Astrocyte (in vitro differentiated cells and primary cell): ENCODE results near the gene ZNF14. TPM values are rescaled to one million over a fixed set of nuclear protein-coding genes. Genes with fewer than 3 reads are reported as not detected.
"Not testable (repeated sequence)": the region's sequence is repeated elsewhere in the genome, so short reads cannot be mapped to it uniquely, and the experiment has no call there.

Experiments
- DNase-seq: peaks from one replicate; pipeline ENCODE4 v3.0.0-alpha.2; 2010; ENCODE audit warnings: low read depth
- FAIRE-seq: peaks from 2 replicates; lab custom pipeline; 2011; peaks lifted over from hg19 to GRCh38; lab: Jason Lieb, UNC
- H2AFZ ChIP-seq: 2 replicates; pipeline ENCODE4 v1.6.0; 2012; ENCODE audit warnings: low read depth, low read length, inconsistent platforms
- H3K27ac ChIP-seq: 2 replicates; pipeline ENCODE4 v1.5.1; 2011; ENCODE audit warnings: low read depth, low read length, inconsistent platforms
- H3K27me3 ChIP-seq: 2 replicates; pipeline ENCODE4 v1.6.0; 2011; ENCODE audit warnings: low read length, inconsistent platforms; ENCODE audit not compliant: insufficient read depth
- H3K36me3 ChIP-seq: 2 replicates; pipeline ENCODE4 v1.5.1; 2011; ENCODE audit warnings: low read length, inconsistent platforms; ENCODE audit not compliant: insufficient read depth
- H3K4me1 ChIP-seq: 2 replicates; pipeline ENCODE4 v1.5.1; 2011; ENCODE audit warnings: low read length, inconsistent platforms; ENCODE audit not compliant: insufficient read depth
- H3K4me2 ChIP-seq: 2 replicates; pipeline ENCODE4 v1.6.0; 2012; ENCODE audit warnings: low read length, inconsistent platforms
- H3K4me3 ChIP-seq: 2 replicates; pipeline ENCODE4 v1.5.1; 2011; ENCODE audit warnings: low read depth, mild to moderate bottlenecking, low read length, inconsistent platforms; ENCODE audit not compliant: insufficient read depth
- H3K79me2 ChIP-seq: 2 replicates; pipeline ENCODE4 v1.6.0; 2012; ENCODE audit warnings: mild to moderate bottlenecking, low read length, inconsistent platforms; ENCODE audit not compliant: insufficient read depth
- H3K9ac ChIP-seq: 2 replicates; pipeline ENCODE4 v1.6.0; 2012; ENCODE audit warnings: mild to moderate bottlenecking, low read length, inconsistent platforms
- H3K9me3 ChIP-seq: 2 replicates; pipeline ENCODE4 v1.5.1; 2012; ENCODE audit warnings: low read depth, mild to moderate bottlenecking, low read length, inconsistent platforms; ENCODE audit not compliant: insufficient read depth
- H4K20me1 ChIP-seq: 2 replicates; pipeline ENCODE4 v1.6.0; 2012; ENCODE audit warnings: low read length, inconsistent platforms; ENCODE audit not compliant: insufficient read depth
- H3K27ac Mint-ChIP-seq: one replicate; pipeline ENCODE4 v1.8.0; 2021; ENCODE audit warnings: mild to moderate bottlenecking, mixed read lengths; ENCODE audit not compliant: unreplicated experiment
- H3K27me3 Mint-ChIP-seq: one replicate; pipeline ENCODE4 v1.8.0; 2021; ENCODE audit warnings: low read depth, mixed read lengths; ENCODE audit not compliant: unreplicated experiment
- H3K36me3 Mint-ChIP-seq: one replicate; pipeline ENCODE4 v1.8.0; 2021; ENCODE audit warnings: low read depth, mixed read lengths; ENCODE audit not compliant: unreplicated experiment
- H3K4me1 Mint-ChIP-seq: one replicate; pipeline ENCODE4 v1.8.0; 2021; ENCODE audit warnings: low read depth, mixed read lengths; ENCODE audit not compliant: unreplicated experiment
- H3K4me3 Mint-ChIP-seq: one replicate; pipeline ENCODE4 v1.8.0; 2021; ENCODE audit warnings: mild to moderate bottlenecking, moderate library complexity, mixed read lengths; ENCODE audit not compliant: unreplicated experiment
- H3K9me3 Mint-ChIP-seq: one replicate; pipeline ENCODE4 v1.8.0; 2021; ENCODE audit warnings: mild to moderate bottlenecking, mixed read lengths; ENCODE audit not compliant: unreplicated experiment
- EZH2 ChIP-seq: IDR thresholded peaks from 2 replicates; pipeline ENCODE4 v1.6.1; 2012; ENCODE audit warnings: mild to moderate bottlenecking, low read length, inconsistent platforms; ENCODE audit not compliant: insufficient read depth
- total RNA-seq: library from RNA; stranded (reverse); gene quantifications from 2 replicates; pipeline ENCODE4 v1.2.1, GENCODE V29; 2021
- TF ChIP-seq, protein P1 (sequence below): IDR thresholded peaks from 2 replicates; pipeline ENCODE4 v1.5.1; 2011; ENCODE audit warnings: low read depth, mild to moderate bottlenecking, inconsistent platforms, low read length, moderate library complexity; ENCODE audit not compliant: insufficient read depth

The ZNF14 gene
- total RNA-seq, 1 donor from 2014 or later, result 4.4 TPM

DNA sequence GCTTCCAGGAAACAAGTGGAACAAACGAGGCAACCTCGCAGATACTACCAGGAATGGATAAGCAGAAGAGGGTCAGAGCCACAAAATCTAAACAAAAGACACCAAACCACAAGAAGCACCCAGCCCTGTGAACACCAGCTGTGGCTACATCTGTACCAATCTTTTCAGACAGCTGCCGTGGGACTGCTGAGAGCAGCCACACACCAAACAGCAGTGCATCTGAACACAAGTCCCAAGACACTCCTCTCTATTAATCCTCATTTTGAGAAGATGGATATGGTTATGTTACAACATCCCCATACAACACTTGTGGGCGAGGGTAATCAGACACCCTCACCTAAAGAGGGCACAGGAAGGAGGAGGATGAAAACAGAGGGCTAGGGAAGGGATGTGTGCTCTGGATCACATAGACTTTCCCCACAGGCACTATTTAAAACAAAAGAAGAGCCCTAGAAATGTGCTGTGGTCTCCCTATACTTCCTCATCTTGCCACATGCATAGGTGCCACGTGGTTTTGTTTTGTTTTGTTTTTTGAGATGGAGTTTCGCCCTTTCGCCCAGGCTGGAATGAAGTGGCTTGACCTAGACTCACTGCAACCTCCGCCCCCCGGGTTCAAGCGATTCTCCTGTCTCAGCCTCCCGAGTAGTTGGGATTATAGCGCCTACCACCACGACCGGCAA lies 41.6 kb upstream of the ZNF14 start:
- H3K36me3 ChIP-seq, result peaks cover 5% of the 10 kb centered on the region
- no peaks in the 10 kb centered on the region for H3K27me3 ChIP-seq
- no peak overlapping the region for H3K27ac ChIP-seq
- peak overlapping the region; percentile 50 for H3K4me3 Mint-ChIP-seq
- H3K9me3 ChIP-seq, result peaks cover under 1% of the 10 kb centered on the region
- no peak overlapping the region for H2AFZ ChIP-seq
- no peaks in the 10 kb centered on the region for H3K27me3 Mint-ChIP-seq
- DNase-seq (no peak), FAIRE-seq (no peak)
- H3K4me2 ChIP-seq, result no peak overlapping the region
- peaks cover 7% of the 10 kb centered on the region for H3K79me2 ChIP-seq
- H3K4me1 Mint-ChIP-seq, result peaks cover 5% of the 10 kb centered on the region
- peaks cover 15% of the 10 kb centered on the region for H3K36me3 Mint-ChIP-seq
- no peaks in the 10 kb centered on the region for H4K20me1 ChIP-seq
- peaks cover 10% of the 10 kb centered on the region for H3K9me3 Mint-ChIP-seq
- H3K4me3 ChIP-seq, result no peak overlapping the region
- TF ChIP-seq, protein P1, sequence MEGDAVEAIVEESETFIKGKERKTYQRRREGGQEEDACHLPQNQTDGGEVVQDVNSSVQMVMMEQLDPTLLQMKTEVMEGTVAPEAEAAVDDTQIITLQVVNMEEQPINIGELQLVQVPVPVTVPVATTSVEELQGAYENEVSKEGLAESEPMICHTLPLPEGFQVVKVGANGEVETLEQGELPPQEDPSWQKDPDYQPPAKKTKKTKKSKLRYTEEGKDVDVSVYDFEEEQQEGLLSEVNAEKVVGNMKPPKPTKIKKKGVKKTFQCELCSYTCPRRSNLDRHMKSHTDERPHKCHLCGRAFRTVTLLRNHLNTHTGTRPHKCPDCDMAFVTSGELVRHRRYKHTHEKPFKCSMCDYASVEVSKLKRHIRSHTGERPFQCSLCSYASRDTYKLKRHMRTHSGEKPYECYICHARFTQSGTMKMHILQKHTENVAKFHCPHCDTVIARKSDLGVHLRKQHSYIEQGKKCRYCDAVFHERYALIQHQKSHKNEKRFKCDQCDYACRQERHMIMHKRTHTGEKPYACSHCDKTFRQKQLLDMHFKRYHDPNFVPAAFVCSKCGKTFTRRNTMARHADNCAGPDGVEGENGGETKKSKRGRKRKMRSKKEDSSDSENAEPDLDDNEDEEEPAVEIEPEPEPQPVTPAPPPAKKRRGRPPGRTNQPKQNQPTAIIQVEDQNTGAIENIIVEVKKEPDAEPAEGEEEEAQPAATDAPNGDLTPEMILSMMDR, result no peak
- TF ChIP-seq EZH2, result no peak
- no peak overlapping the region for H3K9ac ChIP-seq
- peaks cover 13% of the 10 kb centered on the region for H3K4me1 ChIP-seq
- no peak overlapping the region for H3K27ac Mint-ChIP-seq

DNA sequence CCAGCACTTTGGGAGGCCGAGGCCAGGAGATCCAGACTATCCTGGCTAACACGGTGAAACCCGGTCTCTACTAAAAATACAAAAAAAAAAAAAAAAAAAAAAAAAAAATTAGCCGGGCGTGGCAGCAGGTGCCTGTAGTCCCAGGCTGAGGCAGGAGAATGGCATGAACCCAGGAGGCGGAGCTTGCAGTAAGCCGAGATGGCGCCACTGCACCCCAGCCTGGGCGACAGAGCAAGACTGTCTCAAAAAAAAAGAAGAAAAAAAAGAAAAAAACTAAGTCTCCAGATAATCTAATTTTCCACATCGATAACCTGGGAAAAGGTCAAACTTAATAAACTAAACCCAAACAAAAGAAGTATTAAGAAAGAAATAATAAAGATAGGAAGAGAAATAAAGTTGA lies 39.1 kb upstream of the ZNF14 start:
- H3K36me3 ChIP-seq, H3K27ac ChIP-seq, H3K4me2 ChIP-seq, DNase-seq, H3K27ac Mint-ChIP-seq, H2AFZ ChIP-seq, H4K20me1 ChIP-seq, FAIRE-seq, H3K4me1 Mint-ChIP-seq, H3K27me3 ChIP-seq, H3K4me3 Mint-ChIP-seq, H3K79me2 ChIP-seq, H3K9me3 Mint-ChIP-seq, H3K4me3 ChIP-seq, H3K4me1 ChIP-seq, H3K9ac ChIP-seq, H3K36me3 Mint-ChIP-seq, H3K9me3 ChIP-seq, H3K27me3 Mint-ChIP-seq: not testable (repeated sequence)

DNA sequence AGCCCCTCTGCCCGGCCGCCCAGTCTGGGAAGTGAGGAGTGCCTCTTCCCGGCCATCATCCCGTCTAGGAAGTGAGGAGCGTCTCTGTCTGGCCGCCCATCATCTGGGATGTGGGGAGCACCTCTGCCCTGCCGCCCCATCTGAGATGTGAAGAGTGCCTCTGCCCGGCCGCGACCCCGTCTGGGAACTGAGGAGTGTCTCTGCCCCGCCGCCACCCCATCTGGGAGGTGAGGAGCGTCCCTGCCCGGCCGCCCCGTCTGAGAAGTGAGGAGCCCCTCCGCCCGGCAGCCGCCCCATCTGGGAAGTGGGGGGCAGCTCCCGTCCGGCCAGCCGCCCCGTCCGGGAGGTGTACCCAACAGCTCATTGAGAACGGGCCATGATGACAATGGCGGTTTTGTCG lies 37.1 kb upstream of the ZNF14 start:
- H3K79me2 ChIP-seq, H3K4me2 ChIP-seq, H2AFZ ChIP-seq, H3K4me1 Mint-ChIP-seq, H3K4me3 ChIP-seq, H3K27me3 Mint-ChIP-seq, H4K20me1 ChIP-seq, H3K27ac Mint-ChIP-seq, H3K36me3 ChIP-seq, FAIRE-seq, H3K9ac ChIP-seq, H3K4me3 Mint-ChIP-seq, H3K9me3 ChIP-seq, H3K4me1 ChIP-seq, DNase-seq, H3K27ac ChIP-seq, H3K9me3 Mint-ChIP-seq, H3K36me3 Mint-ChIP-seq, H3K27me3 ChIP-seq: not testable (repeated sequence)
